ENCODE data around the gene NPR3.

NPR3 gene

GRCh38 chr5:32710550-32711361 is at the start of gene NPR3:
Gene NPR3 (plus strand): TSS chr5:32711321. CDS start chr5:32711777, 456 bp downstream.
- no peak for DNase-seq (ENCODE audit: low read depth in 2 of 2)

DNA sequence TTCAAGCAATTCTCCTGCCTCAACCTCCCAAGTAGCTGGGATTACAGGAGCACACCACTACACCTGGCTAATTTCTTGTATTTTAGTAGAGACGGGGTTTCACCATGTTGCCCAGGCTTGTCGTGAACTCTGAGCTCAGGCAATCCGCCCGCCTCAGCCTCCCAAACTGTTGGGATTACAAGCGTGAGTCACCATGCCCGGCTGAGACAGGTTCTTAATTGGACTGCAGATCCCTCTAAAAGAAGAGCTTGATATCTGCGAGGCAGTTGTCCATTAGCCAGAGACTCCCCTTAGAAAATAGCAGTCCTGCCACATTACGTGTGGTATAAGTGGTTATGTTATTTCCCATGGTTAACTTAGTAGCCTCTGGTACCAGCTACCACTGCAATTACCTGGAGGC is 46.6 kb upstream of the NPR3 start:
- DNase-seq (ENCODE audit: low read depth in 2 of 2): no peak

- DNase-seq (ENCODE audit: low read depth in 2 of 2): no peak
These were observed 42.6 kb upstream of the NPR3 start for GRCh38 chr5:32668552-32668951.

- DNase-seq (ENCODE audit: low read depth in 2 of 2): no peak
These were observed 37.8 kb upstream of the NPR3 start for GRCh38 chr5:32673272-32673671.

- DNase-seq (ENCODE audit: low read depth in 2 of 2): no peak
These were observed 34.1 kb upstream of the NPR3 start for GRCh38 chr5:32677023-32677422.

DNA sequence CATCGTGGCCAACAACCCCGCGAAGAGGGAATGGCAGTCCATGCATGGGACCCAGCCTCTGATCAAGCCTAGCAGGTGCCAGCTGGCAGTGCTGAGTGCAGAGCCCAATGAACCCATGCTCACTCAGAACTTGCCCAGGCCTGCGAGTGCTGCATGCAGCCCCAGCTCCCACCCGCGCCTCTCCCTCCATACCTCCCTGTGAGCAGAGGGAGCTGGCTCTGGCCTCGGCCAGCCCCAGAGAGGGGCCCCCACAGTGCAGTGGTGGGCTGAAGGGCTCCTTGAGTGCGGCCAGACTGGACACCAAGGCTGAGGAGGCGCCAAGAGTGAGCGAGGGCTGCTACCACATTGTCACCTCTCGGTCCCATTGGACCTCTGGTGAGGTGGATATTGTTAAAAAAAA is 32.6 kb upstream of the NPR3 start:
- DNase-seq (ENCODE audit: low read depth in 2 of 2): no peak

- no peak for DNase-seq (ENCODE audit: low read depth in 2 of 2)
These were observed 31.9 kb upstream of the NPR3 start for GRCh38 chr5:32679218-32679617.

DNA sequence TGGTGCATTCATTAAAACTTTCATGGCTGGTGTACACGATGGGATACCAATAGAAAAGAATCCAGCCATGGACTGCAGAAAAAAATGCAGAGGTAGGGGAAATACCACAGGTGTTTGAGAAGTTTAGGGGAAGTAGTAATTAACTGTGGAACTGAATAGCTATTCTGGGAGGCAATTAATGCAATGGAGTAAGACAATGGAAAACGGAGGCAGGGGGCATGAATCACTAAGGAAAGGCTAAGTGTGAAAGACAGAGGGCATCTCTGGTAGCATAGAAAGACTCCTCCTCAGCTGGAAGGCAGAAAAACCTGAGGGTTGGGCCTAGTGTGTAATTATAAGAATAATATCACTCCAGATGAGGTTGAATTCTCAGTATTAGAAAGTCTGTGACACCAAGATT is 30.9 kb upstream of the NPR3 start:
- no peak for DNase-seq (ENCODE audit: low read depth in 2 of 2)

GRCh38 chr5:32683125-32683524 is 28.0 kb upstream of the NPR3 start:
- DNase-seq (ENCODE audit: low read depth in 2 of 2): no peak

- no peak for DNase-seq (ENCODE audit: low read depth in 2 of 2)
These were observed 26.9 kb upstream of the NPR3 start for GRCh38 chr5:32684260-32684659.

DNA sequence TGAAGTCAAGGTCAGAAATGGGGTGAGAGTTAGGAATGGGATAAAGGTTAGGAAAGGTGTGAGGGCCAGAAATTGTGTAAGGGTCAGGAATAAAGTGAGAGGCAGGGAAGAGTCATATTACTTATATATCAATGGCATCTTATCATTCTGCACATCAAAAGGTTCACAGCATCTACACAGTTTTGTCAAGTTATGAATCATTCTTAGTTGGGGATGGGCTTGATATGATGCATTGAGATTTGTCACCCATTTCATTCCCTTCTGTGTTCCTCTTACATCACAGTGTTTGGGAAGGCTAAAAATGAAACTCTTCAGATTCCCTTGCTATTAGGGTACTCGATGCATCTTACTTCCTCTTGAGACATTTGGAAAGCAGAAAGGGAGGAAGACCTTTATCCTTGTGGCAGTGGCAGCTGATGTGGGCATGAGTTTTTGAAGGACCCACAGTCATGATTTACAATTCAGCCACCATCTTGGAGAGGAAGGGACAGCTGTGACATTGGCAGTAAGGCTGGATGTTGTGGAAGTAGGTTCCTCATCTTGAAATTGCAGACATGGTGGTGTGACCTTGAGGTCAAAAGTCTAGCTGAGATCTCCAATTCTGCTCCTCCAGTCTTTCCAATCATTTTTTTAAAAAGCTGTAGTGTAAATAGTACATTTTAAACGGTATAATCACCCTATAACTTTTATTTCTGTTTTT is 24.2 kb upstream of the NPR3 start:
- DNase-seq (ENCODE audit: low read depth in 2 of 2): no peak

DNA sequence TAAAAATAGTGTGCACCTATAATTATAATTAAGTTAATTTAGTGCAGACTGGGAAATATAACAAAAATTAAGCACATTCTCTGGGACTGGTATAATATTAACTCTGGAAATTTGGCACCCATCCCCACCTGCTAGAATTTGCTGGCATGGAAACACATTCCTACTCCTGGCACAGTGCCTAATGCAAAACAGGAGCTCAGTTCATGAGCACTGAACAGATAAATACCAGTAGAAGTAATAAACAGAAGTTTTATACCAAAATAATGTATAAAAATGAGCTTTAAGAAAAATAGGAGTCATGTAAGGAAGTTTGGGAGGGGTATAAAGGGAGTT is 23.7 kb upstream of the NPR3 start:
- no peak for DNase-seq (ENCODE audit: low read depth in 2 of 2)

DNA sequence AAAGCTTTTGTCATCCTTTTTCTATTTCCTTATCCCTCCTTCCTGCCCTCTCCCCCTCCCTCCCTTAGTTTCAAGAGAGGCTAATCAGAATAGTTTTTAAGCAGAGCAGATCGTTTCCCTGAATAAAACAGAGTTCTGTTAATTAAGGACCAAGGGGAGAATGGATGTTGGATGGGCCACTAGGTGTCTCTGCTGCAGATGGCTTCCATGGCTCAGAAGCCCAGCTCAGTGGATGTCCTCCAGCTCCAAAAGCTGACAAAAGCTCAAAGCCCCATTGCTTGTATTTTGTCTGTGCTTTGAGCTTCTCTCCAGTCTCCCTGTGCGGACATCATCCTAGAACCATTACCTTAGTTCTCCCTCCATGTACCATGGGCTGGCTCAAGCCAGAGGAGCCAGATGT is 21.0 kb upstream of the NPR3 start:
- no peak for DNase-seq (ENCODE audit: low read depth in 2 of 2)

GRCh38 chr5:32690666-32691065 is 20.5 kb upstream of the NPR3 start:
- DNase-seq (ENCODE audit: low read depth in 2 of 2): no peak

DNA sequence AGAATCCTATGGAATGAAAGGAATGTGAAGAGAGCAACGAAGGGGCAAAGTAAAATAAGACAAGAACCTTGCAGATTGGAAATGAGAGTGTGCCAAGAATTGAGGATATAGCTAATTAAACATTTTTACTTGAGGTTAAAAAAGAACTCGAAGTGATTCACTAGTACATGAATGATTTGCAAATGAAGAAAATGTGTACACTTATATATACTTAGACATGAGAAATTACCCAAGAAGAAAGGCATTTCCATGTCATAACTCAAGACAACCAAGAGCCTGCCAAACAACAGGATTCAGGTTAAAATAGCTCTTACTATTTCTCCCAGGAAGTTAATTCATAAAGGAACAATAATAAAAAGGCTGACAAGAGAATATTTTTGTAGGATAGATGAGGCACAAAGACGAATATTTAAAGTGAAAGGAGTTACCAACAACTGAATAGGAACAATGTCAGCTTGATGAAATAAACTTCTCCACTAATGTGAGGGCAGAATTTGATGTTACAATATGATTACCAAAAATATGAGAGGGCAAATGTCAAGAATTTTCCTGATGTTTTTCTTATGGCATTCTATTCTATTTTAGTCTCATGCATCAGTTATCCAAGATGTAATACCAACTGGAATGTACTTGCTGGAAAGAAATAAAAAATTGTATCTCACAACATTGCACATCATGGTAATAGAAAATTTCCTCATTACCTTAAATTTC is 18.9 kb upstream of the NPR3 start:
- DNase-seq (ENCODE audit: low read depth in 2 of 2): no peak

DNA sequence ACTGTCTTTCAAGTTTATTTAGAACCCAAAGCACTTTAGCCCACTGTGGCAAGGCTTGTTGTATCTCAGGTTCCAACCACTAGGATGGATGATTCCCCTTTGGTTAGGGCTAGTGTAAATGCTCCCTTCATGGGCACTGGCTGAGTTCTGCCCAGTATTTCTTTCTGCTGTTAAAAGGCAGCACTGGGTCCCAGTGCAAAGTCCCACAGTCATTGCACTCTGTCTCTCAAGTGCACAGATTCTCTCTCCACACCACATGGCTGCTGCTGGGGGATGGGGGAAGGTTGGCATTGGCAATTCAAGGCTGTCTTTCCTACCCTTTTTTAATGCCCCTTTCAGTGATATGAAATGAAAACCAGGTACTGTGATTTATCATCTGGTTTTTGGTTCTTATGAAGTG is 7.2 kb upstream of the NPR3 start:
- no peak for DNase-seq (ENCODE audit: low read depth in 2 of 2)

DNA sequence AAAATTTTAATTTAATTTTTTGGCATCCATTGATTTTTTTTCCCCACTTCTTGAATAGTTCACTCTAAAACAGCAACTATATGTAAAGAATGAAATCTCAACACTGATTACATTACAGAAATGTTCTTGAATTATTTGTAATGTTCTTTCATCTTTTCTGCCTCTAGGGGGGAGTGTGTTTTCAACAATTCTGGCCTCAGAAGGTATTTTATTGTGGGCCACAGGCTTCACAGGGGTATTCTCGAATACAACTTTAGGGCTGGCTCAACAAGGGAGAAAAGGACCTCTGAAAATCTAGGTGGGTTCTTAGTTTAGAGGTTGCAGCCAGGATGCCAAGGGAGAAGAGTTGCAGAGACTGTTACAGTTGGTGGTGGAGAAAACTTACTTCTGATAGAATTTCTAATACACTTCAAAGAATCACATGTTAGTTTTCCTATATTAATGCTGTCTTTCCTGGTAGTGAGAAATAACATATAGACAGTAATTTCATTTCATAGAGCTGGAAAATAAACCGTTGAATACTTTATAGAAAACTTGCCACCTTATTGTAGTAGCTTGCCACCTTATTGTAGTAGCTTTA is 3.6 kb upstream of the NPR3 start:
- no peak for DNase-seq (ENCODE audit: low read depth in 2 of 2)

GRCh38 chr5:32708949-32709348 is 2.2 kb upstream of the NPR3 start:
- no peak for DNase-seq (ENCODE audit: low read depth in 2 of 2)

GRCh38 chr5:32709750-32710549 is 1.2 kb upstream of the NPR3 start:
- no peak for DNase-seq (ENCODE audit: low read depth in 2 of 2)

DNA sequence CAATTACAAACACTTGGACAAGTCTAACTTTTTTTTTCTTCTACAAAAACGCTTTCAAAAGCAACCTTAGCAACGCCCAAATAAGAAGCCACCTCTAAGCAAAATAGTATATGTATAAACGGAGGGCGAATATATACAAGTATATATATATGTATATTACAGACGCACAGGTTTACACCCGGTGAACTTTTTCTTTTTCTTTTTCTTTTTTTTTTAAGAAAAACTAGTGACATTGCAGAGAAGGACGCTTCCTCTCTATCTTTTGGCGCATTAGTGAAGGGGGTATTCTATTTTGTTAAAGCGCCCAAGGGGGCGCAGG is 200 bp downstream of the NPR3 start:
- DNase-seq (ENCODE audit: low read depth in 2 of 2): no peak

- no peak for DNase-seq (ENCODE audit: low read depth in 2 of 2)
These were observed 760 bp downstream of the NPR3 start for GRCh38 chr5:32711681-32712480.

All from stimulated activated CD4-positive, alpha-beta T cell treated with anti-CD3 and anti-CD28 coated beads, Interleukin-1b, Interleukin-23, amount 100 ng/mL, for 1 hour (primary cell).